HG02678 (cell line): ENCODE results near the gene ACTR1A.
"Not testable (repeated sequence)": the region's sequence is repeated elsewhere in the genome, so short reads cannot be mapped to it uniquely, and the experiment has no call there.

ENCODE experiments used
- ATAC-seq: cut with Tn5 transposase; IDR thresholded peaks from one replicate; pipeline ENCODE4 v1.9.1; 2021; ENCODE audit warnings: mild to moderate bottlenecking, moderate library complexity; ENCODE audit not compliant: unreplicated experiment

The ACTR1A gene

DNA sequence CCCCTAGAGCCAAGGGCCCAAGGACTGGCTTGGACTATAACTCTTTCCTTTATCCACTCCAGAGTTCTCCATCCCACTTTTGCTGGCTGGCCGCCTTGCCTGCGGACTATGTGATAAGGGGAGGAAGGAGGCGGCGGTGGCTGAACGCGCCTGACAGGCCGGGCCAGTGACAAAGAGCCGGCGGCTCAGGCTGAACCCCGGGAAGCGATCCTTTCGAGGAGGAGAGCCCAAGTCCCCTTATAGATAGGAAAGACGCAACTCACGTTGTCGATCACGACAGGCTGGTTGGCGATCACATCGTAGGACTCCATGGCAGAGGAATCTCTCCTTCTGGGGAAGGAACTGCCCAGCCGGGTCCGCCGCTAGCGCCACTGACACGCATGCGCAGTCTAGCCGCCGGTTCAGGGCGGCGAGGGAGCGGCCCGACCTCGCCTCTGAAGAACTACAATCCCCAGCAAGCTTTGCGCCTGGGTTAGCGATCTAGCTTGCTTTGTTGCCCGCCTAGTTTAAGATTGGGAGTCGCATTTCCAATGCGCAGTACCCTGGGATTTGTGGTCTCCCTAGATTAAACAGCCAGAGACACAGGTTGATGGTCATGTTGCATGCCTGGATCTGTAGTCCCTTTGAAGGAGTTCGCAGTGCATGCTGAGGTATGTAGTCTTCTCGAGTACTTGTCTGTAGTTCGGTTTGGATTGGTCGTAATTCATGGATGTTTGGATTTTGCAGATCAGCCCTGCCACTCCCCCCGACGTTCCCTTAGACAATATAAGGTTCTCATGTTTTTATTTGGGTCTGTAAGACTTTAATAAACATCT, at the start of gene ACTR1A:
Gene ACTR1A (minus strand): TSS at position 376 of the 815 bp plus-strand sequence. CDS start 65 bp downstream, at position 311.
- peak; percentile 45 for ATAC-seq

- no peak for ATAC-seq
Measured at GRCh38 chr10:102550636-102551210, 48.2 kb upstream of the ACTR1A start.

GRCh38 chr10:102549549-102549948, 47.0 kb upstream of the ACTR1A start:
- ATAC-seq = no peak

DNA sequence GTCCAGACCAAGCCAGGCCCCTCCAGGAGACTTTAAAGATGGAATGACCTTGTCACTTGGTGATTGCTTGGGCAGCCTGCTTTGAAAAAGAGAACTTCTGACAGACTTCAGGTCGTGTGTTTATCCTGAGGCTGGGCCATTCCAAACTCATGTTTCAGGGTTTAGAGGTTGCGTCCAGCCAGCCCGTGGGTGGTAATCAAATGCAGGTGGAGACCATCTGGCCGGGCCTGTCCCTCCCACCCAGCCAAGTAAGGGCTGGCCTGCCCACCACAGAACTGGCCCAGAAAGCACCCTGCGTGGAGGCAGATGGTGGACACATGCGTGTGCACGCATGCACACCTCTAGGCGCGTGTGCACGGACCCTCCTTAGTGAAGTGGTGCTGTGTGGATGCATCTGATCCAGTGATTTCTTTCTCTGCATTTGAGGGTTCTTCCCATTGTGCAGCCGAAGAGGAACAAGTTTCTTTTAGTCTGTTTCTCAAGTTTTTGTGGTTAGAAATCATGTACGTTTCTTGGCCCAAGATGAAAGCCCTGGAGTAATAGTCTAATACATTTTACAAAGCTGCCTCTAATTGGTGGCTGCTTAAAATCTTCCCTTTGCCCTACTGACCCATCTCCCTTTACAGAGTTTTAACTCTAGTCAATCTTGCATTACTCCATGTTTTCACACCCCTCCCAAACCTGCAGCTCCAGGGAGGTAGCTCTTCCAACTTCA, 44.3 kb upstream of the ACTR1A start:
- no peak for ATAC-seq

- ATAC-seq = no peak
Measured at GRCh38 chr10:102545997-102546396, 43.5 kb upstream of the ACTR1A start.

- no peak for ATAC-seq
Measured at GRCh38 chr10:102545265-102545871, 42.9 kb upstream of the ACTR1A start.

DNA sequence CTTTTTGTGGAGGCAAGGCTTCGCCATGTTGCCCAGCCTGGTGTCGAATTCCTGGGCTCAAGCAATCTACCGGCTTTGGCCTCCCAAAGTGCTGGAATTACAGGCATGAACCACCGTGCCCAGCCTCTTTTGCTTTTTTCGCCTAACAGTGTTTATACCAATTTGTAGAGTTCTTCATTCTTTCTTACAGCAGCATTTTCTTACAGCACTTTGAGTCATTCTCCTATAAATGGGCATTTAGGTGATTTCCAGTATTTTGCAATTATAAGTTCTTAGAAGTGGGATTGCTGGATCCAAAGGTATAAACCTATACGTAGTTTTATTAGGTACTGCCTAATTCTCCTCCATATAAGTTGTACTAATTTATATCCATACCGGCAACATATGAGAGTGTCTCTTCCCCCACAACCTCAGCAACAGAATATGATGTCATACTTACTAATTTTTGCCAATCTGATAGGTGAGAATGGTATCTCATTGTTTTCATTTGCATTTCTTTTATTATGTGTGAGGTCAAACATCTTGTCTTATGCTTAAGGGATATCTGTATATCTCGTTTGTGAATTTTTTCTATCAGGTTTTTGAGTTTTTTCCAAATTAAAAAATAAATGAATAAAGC, 40.4 kb upstream of the ACTR1A start:
- no peak for ATAC-seq

- peak; percentile 71 for ATAC-seq
Measured at GRCh38 chr10:102540023-102540422, 37.5 kb upstream of the ACTR1A start.

- ATAC-seq = no peak
Measured at GRCh38 chr10:102538811-102539210, 36.3 kb upstream of the ACTR1A start.

- no peak for ATAC-seq
Measured at GRCh38 chr10:102537948-102538347, 35.4 kb upstream of the ACTR1A start.

GRCh38 chr10:102537367-102537766, 34.9 kb upstream of the ACTR1A start:
- ATAC-seq = peak; percentile 59

DNA sequence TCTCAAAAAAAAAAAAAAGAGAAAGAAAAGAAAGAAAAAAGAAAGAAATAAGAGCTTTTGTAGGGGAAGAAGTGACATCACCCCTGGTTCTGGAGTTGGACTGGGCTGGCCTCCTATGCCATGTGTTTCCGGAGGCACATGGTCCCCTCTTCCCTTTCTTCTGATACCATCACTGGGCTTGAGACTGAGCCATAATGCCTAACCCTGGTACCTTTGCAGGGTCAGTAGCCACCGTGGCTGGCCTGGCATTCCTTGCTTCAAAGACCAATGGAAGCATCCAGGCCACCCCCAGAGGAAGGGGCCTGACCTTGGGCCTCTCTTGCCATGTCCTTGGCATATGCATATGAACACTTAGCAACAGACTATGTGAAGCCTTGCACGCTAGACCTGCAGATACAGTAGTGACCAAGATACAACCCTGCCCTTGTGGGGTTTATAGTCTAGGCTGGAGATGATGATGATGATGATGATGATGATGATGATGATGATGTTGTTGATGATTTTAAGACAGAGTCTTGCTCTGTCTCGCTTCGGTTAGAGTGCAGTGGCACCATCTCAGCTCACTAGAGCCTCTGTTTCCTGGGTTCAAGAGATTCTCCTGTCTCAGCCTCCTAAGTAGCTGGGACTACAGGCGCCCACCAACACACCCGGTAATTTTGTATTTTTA, 33.1 kb upstream of the ACTR1A start:
- ATAC-seq = no peak

DNA sequence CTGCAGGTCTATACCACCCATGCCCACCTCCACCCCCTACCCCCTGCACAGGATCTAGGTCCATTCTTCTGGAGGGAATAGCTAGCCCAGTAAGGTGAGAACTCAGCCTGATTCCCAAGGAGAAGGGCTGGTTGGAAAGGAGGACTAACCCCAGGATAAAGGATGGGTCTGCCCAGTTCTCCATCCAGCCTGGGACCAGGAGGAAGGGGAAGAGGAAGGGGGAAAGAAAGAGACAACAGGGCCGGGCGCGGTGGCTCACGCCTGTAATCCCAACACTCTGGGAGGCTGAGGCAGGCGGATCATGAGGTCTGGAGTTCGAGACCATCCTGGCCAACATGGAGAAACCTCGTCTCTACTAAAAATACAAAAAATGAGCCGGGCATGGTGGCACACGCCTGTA, 32.5 kb upstream of the ACTR1A start:
- ATAC-seq = not testable (repeated sequence)

DNA sequence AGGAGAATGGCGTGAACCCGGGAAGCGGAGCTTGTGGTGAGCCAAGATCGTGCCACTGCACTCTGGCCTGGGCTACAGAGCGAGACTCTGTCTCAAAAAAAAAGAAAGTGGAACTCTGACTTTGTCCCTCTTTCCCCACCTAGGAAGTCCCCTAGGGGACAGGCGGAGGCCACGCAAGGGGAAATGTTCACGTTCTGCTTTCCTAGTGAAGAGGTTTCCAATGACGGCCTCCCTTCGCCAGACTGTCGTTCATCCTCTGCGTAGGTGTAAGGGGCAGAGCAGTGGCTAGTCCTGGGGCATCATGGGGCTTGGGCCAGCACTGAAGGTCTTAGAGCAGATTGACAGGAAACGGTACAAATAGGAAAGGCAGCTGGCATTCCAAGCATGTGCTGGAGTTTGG, 31.8 kb upstream of the ACTR1A start:
- no peak for ATAC-seq

GRCh38 chr10:102527546-102527945, 25.0 kb upstream of the ACTR1A start:
- ATAC-seq = no peak

DNA sequence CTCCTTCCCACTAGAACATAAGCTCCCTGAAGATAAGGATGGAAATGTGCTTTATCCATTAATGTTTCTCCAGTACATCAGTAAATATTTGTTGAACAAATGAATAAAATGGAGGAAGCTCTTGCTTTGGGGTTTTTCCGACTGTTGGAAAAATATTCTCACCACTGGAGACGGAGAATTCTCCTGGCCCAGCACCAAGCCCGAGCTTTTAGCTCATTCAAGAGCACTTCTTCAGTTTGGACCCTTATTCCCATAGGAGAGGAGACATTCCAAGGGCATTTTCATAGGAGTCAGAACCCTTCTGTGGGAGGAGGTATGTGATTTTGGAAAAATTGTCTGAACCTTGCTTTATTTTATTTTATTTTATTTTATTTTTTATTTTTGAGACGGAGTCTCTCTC, 22.2 kb upstream of the ACTR1A start:
- ATAC-seq = no peak

DNA sequence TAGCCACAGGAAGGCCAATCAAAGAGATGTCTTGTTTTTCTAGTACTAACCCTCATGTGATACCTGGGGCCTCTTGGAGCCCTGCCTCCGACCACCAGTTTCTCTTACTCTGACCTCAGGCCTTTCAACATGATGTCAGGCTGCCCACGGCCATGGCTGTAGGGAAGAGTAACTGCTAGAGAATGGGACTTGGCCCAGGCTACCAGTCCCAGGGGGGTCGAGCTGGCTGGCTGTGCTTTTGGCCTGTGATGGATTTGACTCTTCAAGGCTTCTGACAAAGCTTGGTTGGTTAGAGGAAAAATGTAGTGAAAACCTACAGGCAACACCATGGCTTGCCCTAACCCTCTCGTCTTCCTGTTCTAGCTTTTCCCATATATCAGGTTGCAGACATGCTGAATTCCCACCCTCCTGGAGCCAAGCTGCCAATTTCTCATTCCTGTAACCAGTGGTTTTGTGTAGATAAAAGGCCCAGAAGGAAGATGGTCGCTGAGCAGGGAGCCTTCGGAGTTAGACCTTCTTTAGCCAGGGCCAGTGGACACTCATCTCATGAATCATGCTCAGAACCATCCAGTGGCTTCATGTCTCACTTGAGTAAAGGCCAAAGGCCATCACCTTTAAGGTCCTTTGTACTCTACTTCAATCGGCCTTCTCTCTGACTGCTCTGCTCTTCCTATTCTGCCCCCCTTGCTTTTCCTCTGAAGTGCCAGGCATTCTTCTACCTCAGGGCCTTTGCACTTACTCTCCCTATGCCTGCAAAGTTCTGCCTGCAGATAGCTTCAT, 20.9 kb upstream of the ACTR1A start:
- ATAC-seq = no peak

- no peak for ATAC-seq
Measured at GRCh38 chr10:102522874-102523249, 20.4 kb upstream of the ACTR1A start.

DNA sequence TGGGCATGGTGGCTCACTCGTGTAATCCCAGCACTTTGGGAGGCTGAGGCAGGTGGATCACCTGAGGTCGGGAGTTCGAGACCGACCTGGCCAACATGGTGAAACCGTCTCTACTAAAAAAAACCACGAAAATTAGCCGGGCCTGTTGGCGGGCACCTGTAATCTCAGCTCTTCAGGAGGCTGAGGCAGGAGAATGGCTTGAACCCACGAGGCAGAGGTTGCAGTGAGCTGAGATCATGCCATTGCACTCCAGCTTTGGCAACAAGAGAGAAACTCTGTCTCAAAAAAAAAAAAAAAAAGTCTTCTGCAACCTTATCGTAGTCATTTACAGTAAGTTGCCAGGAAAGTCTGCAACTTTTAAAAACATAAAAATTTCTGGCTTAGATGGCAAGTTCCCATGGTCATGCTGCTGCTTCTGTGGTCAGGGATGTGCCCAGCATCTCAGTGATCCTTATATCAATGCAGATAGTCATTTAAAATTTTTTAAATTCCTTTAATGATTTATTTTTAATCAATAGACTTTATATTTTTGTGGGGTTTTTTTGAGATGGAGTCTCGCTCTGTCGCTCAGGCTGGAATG, 16.8 kb upstream of the ACTR1A start:
- ATAC-seq = no peak
